Nephron (organoid): Measurements from ENCODE around the gene PARVB.

Experiments used
- H3K27ac Mint-ChIP-seq, 3 experiments: 2 replicates each; pipeline ENCODE4 v1.8.0; 2020; ENCODE audit warnings: mixed read lengths in 3 of 3, mild to moderate bottlenecking in 2 of 3, moderate library complexity in 1 of 3
- H3K27me3 Mint-ChIP-seq: 2 replicates; pipeline ENCODE4 v1.8.0; 2021; ENCODE audit warnings: low read depth, mild to moderate bottlenecking, moderate library complexity, mixed read lengths
- H3K36me3 Mint-ChIP-seq: 2 replicates; pipeline ENCODE4 v1.8.0; 2020; ENCODE audit warnings: low read depth, mixed read lengths
- H3K4me1 Mint-ChIP-seq: 2 replicates; pipeline ENCODE4 v1.8.0; 2020; ENCODE audit warnings: mixed read lengths
- H3K4me3 Mint-ChIP-seq, 3 experiments: 2 replicates each; pipeline ENCODE4 v1.8.0; 2020; ENCODE audit warnings: mild to moderate bottlenecking in 3 of 3, mixed read lengths in 3 of 3, moderate library complexity in 2 of 3
- H3K9me3 Mint-ChIP-seq: 2 replicates; pipeline ENCODE4 v1.8.0; 2020; ENCODE audit warnings: mixed read lengths
- TF ChIP-seq, protein P1 (sequence below), 3 experiments: fragments of 200-600 bp; sonication (generic); IDR thresholded peaks; one replicate each; pipeline ENCODE4 v1.5.0; 2021; ENCODE audit warnings: antibody characterized with exemption in 3 of 3; ENCODE audit not compliant: unreplicated experiment in 3 of 3

The PARVB gene

DNA sequence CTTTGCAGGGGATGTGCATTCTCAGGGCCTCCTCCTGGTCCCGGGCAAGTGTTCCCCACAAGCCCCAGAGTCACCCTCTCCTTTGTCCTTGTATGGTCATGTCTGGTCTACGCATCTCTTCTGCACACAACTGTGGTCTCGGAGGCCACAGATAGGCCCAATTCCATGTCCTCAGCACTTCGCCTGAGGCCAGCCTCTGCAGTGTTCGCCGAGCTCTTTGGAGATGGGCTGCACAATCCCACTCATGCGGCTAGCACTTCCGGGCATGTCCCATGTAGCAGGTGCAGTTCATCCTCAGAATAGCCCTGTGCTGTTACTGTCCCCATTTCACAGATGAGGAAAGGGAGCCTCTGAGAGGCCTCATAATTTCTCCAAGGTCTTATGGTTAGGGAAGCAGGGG is 164.2 kb downstream of the PARVB start:
- H3K4me3 Mint-ChIP-seq = no peak overlapping the region
- H3K36me3 Mint-ChIP-seq = no peaks in the 10 kb centered on the region
- no peaks in the 10 kb centered on the region for H3K4me1 Mint-ChIP-seq
- H3K27ac Mint-ChIP-seq = no peak overlapping the region
- TF ChIP-seq, protein P1, sequence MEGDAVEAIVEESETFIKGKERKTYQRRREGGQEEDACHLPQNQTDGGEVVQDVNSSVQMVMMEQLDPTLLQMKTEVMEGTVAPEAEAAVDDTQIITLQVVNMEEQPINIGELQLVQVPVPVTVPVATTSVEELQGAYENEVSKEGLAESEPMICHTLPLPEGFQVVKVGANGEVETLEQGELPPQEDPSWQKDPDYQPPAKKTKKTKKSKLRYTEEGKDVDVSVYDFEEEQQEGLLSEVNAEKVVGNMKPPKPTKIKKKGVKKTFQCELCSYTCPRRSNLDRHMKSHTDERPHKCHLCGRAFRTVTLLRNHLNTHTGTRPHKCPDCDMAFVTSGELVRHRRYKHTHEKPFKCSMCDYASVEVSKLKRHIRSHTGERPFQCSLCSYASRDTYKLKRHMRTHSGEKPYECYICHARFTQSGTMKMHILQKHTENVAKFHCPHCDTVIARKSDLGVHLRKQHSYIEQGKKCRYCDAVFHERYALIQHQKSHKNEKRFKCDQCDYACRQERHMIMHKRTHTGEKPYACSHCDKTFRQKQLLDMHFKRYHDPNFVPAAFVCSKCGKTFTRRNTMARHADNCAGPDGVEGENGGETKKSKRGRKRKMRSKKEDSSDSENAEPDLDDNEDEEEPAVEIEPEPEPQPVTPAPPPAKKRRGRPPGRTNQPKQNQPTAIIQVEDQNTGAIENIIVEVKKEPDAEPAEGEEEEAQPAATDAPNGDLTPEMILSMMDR (IDR thresholded peaks at IDR 0.05; ENCODE audit: unreplicated experiment in 3 of 3) = no peak
- peaks cover 11% of the 10 kb centered on the region for H3K27me3 Mint-ChIP-seq
- no peaks in the 10 kb centered on the region for H3K9me3 Mint-ChIP-seq

DNA sequence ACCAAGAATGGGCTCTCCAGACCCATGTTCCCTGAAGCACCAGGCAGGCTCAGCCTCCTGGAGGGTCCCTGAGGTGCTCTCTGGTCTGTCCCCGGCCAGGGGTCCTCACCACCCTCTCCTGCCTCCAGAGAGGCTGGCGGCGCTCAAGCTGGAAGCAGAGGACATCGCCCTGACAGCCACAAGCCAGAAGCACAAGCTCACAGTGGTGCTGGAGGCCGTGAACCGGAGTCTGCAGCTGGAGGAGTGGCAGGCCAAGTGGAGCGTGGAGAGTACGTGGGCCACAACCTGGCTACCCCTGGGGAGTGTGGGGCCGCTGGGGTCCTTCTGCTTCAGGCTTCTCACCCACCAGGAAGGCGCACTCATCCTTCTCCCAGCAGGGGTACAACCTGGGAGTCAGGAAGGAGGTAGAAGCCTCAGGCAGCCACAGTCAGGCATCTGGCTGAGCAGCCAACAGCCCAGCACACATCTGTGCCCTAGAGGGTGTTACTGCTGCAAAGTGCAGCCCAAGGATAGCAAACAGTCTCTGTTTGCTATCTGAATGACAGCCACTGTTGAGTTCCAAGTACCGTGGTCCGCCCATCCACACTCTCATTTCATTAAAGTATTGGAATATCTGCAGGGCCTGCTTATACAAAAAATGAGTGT is 165.0 kb downstream of the PARVB start:
- Mint-ChIP-seq H3K27me3 (peaks cover 7% of the 10 kb centered on the region), H3K9me3 (no peaks in the 10 kb centered on the region), H3K36me3 (no peaks in the 10 kb centered on the region), H3K4me3 (no peak overlapping the region), H3K27ac (no peak overlapping the region), H3K4me1 (no peaks in the 10 kb centered on the region)
- TF ChIP-seq, protein P1 (IDR thresholded peaks at IDR 0.05; ENCODE audit: unreplicated experiment in 3 of 3) = no peak

DNA sequence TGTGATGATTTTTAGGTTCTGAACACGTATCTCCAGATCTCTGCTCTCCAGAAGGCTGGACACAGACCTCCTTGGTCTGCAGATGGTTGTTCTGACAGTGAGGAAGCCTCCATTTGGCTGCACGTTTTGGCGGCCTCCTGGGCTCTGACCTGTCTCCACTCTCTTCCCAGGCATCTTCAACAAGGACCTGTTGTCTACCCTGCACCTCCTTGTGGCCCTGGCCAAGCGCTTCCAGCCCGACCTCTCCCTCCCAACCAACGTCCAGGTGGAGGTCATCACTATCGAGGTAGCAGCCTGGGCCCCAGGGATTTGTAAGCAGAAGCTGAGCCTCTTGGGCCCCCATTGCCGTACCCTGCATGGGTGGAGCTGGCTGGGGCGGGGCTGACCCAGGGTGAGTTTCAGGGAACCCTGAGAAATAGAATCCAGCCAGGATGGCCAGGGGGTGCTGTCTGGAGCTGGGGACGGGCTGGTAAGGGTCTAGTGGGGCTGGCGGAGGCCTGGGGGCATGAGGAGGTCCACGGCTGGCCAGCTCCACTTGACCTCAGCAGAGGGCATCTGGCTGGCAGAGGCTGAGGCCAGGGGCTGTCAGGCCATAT is 166.4 kb downstream of the PARVB start:
- peaks cover 17% of the 10 kb centered on the region for H3K27me3 Mint-ChIP-seq
- TF ChIP-seq, protein P1 (IDR thresholded peaks at IDR 0.05; ENCODE audit: unreplicated experiment in 3 of 3) = no peak
- no peaks in the 10 kb centered on the region for H3K36me3 Mint-ChIP-seq

DNA sequence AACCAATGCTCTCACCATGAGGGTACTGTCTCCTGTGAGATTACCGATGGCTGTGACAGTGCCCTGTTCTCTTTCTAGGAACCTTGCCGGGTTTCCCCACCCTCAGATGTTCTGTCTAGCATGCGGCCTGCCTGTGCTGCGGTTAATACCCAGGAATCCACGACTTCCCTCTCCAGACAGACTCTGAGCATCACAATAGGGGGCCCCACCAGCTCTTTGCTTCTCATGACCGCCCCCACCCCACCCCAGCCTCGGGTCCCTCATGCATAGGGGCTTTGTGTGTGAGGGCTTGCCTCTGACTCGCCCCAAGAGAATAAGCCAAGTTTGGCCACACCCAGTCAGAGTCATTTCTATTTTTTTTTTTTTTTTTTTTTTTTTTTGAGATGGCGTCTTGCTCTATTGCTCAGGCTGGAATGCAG is 166.9 kb downstream of the PARVB start:
- H3K4me3 Mint-ChIP-seq = no peak overlapping the region
- H3K4me1 Mint-ChIP-seq = no peaks in the 10 kb centered on the region
- H3K27me3 Mint-ChIP-seq = peaks cover 22% of the 10 kb centered on the region
- no peaks in the 10 kb centered on the region for H3K9me3 Mint-ChIP-seq
- no peaks in the 10 kb centered on the region for H3K36me3 Mint-ChIP-seq
- H3K27ac Mint-ChIP-seq = no peak overlapping the region
- TF ChIP-seq, protein P1 (IDR thresholded peaks at IDR 0.05; ENCODE audit: unreplicated experiment in 3 of 3) = no peak

More for the DNA sequence above, 166.4 kb downstream of the PARVB start:
- no peaks in the 10 kb centered on the region for H3K9me3 Mint-ChIP-seq
- H3K27ac Mint-ChIP-seq = no peak overlapping the region
- no peak overlapping the region for H3K4me3 Mint-ChIP-seq
- H3K4me1 Mint-ChIP-seq = no peaks in the 10 kb centered on the region

DNA sequence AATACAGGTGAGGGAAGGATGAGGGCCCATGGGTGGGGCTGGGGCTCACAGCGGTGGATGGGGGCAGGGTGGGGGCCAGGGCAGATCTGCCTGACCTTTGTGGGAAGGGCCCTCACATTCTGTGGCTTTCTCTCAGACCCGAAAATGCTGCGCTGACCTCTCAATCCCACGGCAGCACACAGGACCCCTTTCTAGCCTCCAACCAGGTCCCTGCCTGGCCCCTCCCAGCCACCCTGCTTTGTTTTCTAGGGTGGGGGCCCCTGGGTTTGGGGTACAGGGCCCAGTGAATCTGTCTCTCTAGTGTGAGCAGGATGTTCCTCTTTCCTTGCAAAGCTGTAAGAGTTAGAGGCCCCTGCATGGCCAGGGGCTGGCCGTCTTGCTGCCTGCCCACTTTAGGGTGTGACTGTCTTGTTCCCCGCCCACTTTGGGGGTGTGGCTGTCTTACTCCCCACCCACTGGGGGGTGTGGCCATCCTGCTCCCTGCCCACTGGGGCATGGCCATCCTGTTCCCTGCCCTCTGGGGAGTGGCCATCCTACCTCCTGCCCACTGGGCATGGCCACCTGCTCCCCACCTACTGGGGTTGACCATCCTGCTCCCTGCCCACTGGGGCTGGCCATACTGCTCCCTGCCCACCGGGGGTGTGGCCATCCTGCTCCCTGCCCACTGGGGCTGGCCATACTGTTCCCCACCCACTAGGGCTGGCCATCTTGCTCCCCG is 168.2 kb downstream of the PARVB start:
- Mint-ChIP-seq H3K4me1 (no peaks in the 10 kb centered on the region), H3K4me3 (no peak overlapping the region), H3K27me3 (peaks cover 24% of the 10 kb centered on the region), H3K36me3 (no peaks in the 10 kb centered on the region), H3K27ac (no peak overlapping the region), H3K9me3 (no peaks in the 10 kb centered on the region)
- TF ChIP-seq, protein P1 (IDR thresholded peaks at IDR 0.05; ENCODE audit: unreplicated experiment in 3 of 3) = no peak
